ENCODE results near the gene UBE4B.

UBE4B gene

DNA sequence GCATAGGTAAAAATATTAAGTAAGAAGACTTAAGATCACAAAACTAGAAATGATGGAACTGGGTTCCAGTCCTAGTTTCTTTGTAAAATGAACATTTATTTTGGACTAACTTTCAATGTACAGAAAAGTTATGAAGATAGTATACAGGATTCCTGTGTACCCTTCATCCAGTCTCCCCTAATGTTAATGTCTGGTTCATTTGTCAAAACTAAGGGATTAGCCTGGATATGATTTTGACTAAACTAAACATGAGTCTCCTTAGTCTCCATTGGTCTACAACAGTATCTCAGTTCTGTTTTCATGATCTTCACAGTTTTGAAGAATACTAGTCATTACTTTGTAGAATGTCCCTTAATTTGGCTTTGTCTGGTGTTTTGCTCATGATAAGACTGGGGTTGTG lies 54.5 kb downstream of the UBE4B start:
- TF ChIP-seq, protein P1, sequence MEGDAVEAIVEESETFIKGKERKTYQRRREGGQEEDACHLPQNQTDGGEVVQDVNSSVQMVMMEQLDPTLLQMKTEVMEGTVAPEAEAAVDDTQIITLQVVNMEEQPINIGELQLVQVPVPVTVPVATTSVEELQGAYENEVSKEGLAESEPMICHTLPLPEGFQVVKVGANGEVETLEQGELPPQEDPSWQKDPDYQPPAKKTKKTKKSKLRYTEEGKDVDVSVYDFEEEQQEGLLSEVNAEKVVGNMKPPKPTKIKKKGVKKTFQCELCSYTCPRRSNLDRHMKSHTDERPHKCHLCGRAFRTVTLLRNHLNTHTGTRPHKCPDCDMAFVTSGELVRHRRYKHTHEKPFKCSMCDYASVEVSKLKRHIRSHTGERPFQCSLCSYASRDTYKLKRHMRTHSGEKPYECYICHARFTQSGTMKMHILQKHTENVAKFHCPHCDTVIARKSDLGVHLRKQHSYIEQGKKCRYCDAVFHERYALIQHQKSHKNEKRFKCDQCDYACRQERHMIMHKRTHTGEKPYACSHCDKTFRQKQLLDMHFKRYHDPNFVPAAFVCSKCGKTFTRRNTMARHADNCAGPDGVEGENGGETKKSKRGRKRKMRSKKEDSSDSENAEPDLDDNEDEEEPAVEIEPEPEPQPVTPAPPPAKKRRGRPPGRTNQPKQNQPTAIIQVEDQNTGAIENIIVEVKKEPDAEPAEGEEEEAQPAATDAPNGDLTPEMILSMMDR (conservative IDR thresholded peaks at IDR 0.05; ENCODE audit: control insufficient read depth, insufficient read depth, low read depth, low read length), result no peak
- no peak for DNase-seq (ENCODE audit: low read depth)
- no peak overlapping the region for H3K4me3 ChIP-seq (ENCODE audit: control insufficient read depth, low read depth, low read length)

DNA sequence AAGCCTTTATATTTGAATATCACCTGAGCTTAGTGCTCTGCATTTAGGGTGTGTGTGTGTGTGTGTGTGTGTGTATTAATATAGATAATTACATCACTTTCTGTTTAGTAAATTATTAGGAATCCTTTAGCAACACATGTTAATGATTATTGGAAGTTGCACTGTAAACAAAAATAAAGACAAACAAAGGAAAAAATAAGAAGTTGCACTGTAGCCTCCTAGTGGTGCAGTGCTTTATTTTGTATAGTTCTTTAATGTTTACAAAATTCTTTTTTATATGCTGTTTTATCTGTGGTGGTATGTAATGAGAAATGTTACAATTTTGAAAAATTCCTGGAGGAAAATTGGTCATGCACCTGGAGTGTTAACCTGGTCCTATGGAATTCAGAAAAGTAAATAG lies 69.2 kb downstream of the UBE4B start:
- H3K4me3 ChIP-seq (ENCODE audit: control insufficient read depth, low read depth, low read length), result no peak overlapping the region
- TF ChIP-seq, protein P1 (conservative IDR thresholded peaks at IDR 0.05; ENCODE audit: control insufficient read depth, insufficient read depth, low read depth, low read length), result peak; percentile 32
- DNase-seq (ENCODE audit: low read depth), result peak; percentile 6

DNA sequence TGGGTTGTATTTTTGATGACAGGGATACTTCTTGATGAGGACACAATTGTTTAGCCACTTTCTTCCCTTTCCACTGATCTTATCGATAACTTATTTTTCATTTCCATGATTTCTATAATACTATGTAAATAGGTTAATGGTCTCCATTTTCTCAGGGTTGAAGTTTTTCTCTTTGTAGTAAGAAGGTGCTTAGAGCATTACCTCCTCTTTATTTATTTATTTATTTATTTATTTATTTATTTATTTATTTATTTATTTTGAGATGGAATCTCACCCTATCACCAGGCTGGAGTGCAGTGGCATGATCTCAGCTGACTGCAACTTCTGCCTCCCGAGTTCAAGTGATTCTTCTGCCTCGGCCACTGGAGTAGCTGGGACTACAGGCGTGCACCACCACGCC lies 70.4 kb downstream of the UBE4B start:
- TF ChIP-seq, protein P1 (conservative IDR thresholded peaks at IDR 0.05; ENCODE audit: control insufficient read depth, insufficient read depth, low read depth, low read length), result no peak
- no peak overlapping the region for H3K4me3 ChIP-seq (ENCODE audit: control insufficient read depth, low read depth, low read length)
- no peak for DNase-seq (ENCODE audit: low read depth)

DNA sequence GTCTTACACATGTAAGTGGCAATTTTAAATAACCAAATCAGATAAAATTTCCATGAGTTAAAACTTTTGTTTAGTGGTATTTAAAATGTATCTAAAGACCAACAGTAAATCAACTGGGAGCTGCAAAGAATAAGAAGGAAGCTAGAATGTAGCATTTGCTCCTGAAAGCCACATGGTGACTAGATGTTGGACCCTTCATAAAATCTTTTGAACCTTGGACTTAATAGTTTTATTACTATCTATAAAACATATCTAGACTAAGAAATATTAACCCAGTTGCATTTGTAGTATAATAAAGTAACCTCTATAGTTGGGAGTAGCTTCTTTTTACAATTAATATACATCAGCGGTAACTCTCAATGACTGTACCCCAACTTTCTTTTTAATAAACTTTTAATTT lies 72.1 kb downstream of the UBE4B start:
- no peak overlapping the region for H3K4me3 ChIP-seq (ENCODE audit: control insufficient read depth, low read depth, low read length)
- DNase-seq (ENCODE audit: low read depth), result no peak
- TF ChIP-seq, protein P1 (conservative IDR thresholded peaks at IDR 0.05; ENCODE audit: control insufficient read depth, insufficient read depth, low read depth, low read length), result no peak

DNA sequence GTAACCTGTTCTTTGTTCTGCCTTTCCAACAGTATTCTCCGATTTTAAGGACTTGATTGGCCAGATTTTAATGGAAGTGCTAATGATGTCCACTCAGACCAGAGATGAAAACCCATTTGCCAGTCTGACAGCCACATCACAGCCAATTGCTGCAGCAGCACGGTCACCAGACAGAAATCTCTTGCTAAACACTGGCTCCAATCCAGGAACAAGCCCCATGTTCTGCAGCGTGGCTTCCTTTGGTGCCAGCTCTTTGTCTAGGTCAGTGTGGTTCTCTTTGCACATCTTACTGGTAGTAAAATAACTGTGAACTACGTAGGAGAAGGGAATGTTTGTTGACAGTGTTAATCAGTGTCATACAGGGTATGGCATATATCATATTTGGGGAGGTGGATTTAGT lies 72.7 kb downstream of the UBE4B start:
- DNase-seq (ENCODE audit: low read depth), result peak; percentile 5
- no peak overlapping the region for H3K4me3 ChIP-seq (ENCODE audit: control insufficient read depth, low read depth, low read length)
- TF ChIP-seq, protein P1 (conservative IDR thresholded peaks at IDR 0.05; ENCODE audit: control insufficient read depth, insufficient read depth, low read depth, low read length), result no peak

DNA sequence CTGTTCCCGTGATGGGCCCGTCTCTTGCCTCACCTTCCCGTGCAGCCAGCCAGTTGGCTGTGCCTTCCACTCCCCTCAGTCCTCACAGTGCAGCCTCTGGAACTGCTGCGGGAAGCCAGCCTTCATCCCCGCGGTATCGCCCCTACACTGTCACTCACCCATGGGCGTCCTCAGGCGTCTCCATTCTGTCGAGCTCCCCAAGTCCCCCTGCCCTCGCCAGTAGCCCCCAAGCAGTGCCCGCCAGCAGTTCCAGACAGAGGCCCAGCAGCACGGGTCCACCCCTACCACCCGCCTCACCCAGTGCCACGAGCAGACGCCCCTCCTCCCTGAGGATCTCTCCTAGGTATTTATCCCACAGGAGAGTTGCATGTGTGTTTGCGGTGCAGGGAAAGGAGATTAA lies 73.5 kb downstream of the UBE4B start:
- TF ChIP-seq, protein P1 (conservative IDR thresholded peaks at IDR 0.05; ENCODE audit: control insufficient read depth, insufficient read depth, low read depth, low read length), result no peak
- DNase-seq (ENCODE audit: low read depth), result no peak

More for the DNA sequence above, 73.5 kb downstream of the UBE4B start:
- no peak overlapping the region for H3K4me3 ChIP-seq (ENCODE audit: control insufficient read depth, low read depth, low read length)
